HepG2 (cell line): Measurements from ENCODE around the gene P2RX3.

Source experiments
- CEBPB ChIP-seq: IDR thresholded peaks from 2 replicates; pipeline ENCODE4 v1.6.1; 2011; ENCODE audit warnings: low read depth, low read length, improper control_type of control experiment, borderline replicate concordance
- DNMT1 ChIP-seq: sonication (generic); formaldehyde crosslinking; IDR thresholded peaks from 2 replicates; pipeline ENCODE4 v1.5.1; 2020; ENCODE audit warnings: mild to moderate bottlenecking, missing genetic modification reagents
- HNF4A ChIP-seq: sonication (generic); formaldehyde crosslinking; IDR thresholded peaks from 2 replicates; pipeline ENCODE4 v1.4.0; 2020; ENCODE audit warnings: missing genetic modification reagents
- RFX5 ChIP-seq: IDR thresholded peaks from 2 replicates; pipeline ENCODE4 v1.6.1; 2011; ENCODE audit warnings: low read depth, low read length, improper control_type of control experiment
- RXRA ChIP-seq: sonication (generic); formaldehyde crosslinking; IDR thresholded peaks from 2 replicates; pipeline ENCODE4 v1.5.1; 2020; ENCODE audit warnings: missing genetic modification reagents
- ZFP82 ChIP-seq: sonication (generic); formaldehyde crosslinking; IDR thresholded peaks from 2 replicates; pipeline ENCODE4 v1.5.1; 2020; ENCODE audit warnings: mild to moderate bottlenecking, missing genetic modification reagents, borderline replicate concordance
- ZNF251 ChIP-seq: sonication (generic); formaldehyde crosslinking; IDR thresholded peaks from 2 replicates; pipeline ENCODE4 v1.9.0; 2021; ENCODE audit warnings: mild to moderate bottlenecking, missing genetic modification reagents
- ZNF891 ChIP-seq: sonication (generic); formaldehyde crosslinking; IDR thresholded peaks from 2 replicates; pipeline ENCODE4 v1.5.0; 2020; ENCODE audit warnings: mild to moderate bottlenecking, missing genetic modification reagents
- ZSCAN12 ChIP-seq: sonication (generic); formaldehyde crosslinking; IDR thresholded peaks from 2 replicates; pipeline ENCODE4 v1.9.0; 2021; ENCODE audit warnings: mild to moderate bottlenecking, missing genetic modification reagents
- TF ChIP-seq, protein P1 (sequence below): sonication (generic); formaldehyde crosslinking; IDR thresholded peaks from 2 replicates; pipeline ENCODE4 v1.4.0; 2020; ENCODE audit warnings: mild to moderate bottlenecking, missing genetic modification reagents
- TF ChIP-seq, protein P2 (sequence below): sonication (generic); formaldehyde crosslinking; IDR thresholded peaks from 2 replicates; pipeline ENCODE4 v1.5.0; 2020; ENCODE audit warnings: mild to moderate bottlenecking, missing genetic modification reagents, borderline replicate concordance

DNA sequence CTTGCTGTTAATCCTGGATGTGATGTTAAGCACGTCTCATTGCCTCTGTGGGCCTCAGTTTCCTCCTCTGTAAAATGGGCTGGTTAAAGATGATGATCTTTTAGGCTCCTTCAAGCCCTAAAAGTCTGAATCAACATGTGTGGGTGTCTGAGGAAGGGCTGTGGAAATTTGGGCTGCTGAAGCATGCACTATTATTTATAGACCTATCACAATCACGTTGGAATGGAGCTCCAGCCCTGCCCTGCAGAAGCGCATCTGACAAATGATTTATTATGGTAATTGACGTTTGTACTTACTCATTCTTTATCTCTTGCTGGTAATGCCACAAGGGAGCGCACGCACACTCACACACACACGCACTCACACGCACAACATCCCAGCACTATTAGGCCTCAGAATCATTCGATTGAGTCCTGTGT, 20.4 kb downstream of the P2RX3 start:
- TF ChIP-seq, protein P1, sequence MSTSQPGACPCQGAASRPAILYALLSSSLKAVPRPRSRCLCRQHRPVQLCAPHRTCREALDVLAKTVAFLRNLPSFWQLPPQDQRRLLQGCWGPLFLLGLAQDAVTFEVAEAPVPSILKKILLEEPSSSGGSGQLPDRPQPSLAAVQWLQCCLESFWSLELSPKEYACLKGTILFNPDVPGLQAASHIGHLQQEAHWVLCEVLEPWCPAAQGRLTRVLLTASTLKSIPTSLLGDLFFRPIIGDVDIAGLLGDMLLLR (CRISPR knock-in tag): no peak
- TF ChIP-seq ZNF251 (CRISPR knock-in tag): no peak
- no peak for TF ChIP-seq HNF4A (CRISPR knock-in tag)
- TF ChIP-seq DNMT1 (CRISPR knock-in tag): no peak
- TF ChIP-seq CEBPB: no peak
- TF ChIP-seq RXRA (CRISPR knock-in tag): no peak
- TF ChIP-seq ZNF891 (CRISPR knock-in tag): no peak
- no peak for TF ChIP-seq ZFP82 (CRISPR knock-in tag)
- no peak for TF ChIP-seq RFX5
- TF ChIP-seq ZSCAN12: no peak
- TF ChIP-seq, protein P2, sequence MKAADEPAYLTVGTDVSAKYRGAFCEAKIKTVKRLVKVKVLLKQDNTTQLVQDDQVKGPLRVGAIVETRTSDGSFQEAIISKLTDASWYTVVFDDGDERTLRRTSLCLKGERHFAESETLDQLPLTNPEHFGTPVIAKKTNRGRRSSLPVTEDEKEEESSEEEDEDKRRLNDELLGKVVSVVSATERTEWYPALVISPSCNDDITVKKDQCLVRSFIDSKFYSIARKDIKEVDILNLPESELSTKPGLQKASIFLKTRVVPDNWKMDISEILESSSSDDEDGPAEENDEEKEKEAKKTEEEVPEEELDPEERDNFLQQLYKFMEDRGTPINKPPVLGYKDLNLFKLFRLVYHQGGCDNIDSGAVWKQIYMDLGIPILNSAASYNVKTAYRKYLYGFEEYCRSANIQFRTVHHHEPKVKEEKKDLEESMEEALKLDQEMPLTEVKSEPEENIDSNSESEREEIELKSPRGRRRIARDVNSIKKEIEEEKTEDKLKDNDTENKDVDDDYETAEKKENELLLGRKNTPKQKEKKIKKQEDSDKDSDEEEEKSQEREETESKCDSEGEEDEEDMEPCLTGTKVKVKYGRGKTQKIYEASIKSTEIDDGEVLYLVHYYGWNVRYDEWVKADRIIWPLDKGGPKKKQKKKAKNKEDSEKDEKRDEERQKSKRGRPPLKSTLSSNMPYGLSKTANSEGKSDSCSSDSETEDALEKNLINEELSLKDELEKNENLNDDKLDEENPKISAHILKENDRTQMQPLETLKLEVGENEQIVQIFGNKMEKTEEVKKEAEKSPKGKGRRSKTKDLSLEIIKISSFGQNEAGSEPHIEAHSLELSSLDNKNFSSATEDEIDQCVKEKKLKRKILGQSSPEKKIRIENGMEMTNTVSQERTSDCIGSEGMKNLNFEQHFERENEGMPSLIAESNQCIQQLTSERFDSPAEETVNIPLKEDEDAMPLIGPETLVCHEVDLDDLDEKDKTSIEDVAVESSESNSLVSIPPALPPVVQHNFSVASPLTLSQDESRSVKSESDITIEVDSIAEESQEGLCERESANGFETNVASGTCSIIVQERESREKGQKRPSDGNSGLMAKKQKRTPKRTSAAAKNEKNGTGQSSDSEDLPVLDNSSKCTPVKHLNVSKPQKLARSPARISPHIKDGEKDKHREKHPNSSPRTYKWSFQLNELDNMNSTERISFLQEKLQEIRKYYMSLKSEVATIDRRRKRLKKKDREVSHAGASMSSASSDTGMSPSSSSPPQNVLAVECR (CRISPR knock-in tag): no peak
